GM19035 (cell line): Measurements from ENCODE around the gene ODAPH.
"Not testable (repeated sequence)": the region's sequence is repeated elsewhere in the genome, so short reads cannot be mapped to it uniquely, and the experiment has no call there.

Experiments used
- ATAC-seq: cut with Tn5 transposase; IDR thresholded peaks from one replicate; pipeline ENCODE4 v1.9.1; 2021; ENCODE audit not compliant: unreplicated experiment

The ODAPH gene

DNA sequence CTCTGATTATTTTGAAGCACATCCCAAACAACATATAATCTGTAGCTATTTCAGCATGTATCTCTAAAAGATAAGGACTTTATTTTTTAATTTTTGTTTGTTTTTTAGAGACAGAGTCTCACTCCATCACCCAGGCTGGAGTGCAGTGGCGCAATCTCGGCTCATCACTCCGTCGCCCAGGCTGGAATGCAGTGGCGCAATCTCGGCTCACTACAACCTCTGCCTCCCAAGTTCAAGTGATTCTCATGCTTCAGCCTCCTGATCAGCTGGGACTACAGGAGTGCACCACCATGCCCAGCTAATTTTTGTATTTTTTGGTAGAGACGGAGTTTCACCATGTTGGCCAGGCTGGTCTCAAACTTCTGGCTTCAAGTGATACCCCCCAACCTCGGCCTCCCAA lies 11.6 kb upstream of the ODAPH start:
- not testable (repeated sequence) for ATAC-seq

DNA sequence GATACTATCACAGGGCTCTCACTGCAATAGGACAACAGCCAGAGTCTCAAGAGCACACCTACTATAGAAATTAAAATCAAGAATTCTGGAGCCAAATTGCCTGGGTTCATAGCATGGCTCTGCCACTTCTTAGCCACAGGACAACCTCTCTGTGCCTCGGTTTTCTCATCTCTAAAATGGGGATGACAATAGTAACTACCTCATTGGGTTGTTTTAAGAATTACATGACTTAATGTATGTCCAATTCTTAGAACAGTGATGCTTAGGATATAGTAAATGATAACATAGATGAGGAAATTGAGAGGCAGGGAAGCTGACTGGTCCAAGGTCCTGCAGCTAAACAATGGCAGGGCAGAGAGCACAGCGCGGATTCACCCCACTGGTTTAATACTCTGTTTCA lies 11.0 kb upstream of the ODAPH start:
- ATAC-seq = no peak

DNA sequence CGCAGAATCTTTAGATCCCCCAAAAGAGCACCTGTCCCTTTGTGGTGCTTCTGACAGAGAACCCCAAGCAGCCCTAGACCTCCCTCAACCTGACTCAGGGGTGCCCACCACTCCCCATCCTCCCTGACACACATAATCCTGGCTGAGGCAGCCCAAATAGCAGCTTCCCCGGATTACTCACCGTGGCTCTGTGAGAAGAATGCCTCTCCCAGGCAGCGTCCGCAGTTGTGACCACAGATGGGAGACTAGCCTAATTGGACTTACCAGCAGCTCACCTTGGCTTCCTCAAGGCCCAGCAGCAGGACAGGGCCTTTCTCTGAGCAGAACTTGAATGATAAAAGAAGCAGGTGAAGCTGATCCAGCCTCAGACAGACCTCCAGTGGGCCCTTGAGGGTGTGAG lies 10.3 kb upstream of the ODAPH start:
- ATAC-seq = no peak

DNA sequence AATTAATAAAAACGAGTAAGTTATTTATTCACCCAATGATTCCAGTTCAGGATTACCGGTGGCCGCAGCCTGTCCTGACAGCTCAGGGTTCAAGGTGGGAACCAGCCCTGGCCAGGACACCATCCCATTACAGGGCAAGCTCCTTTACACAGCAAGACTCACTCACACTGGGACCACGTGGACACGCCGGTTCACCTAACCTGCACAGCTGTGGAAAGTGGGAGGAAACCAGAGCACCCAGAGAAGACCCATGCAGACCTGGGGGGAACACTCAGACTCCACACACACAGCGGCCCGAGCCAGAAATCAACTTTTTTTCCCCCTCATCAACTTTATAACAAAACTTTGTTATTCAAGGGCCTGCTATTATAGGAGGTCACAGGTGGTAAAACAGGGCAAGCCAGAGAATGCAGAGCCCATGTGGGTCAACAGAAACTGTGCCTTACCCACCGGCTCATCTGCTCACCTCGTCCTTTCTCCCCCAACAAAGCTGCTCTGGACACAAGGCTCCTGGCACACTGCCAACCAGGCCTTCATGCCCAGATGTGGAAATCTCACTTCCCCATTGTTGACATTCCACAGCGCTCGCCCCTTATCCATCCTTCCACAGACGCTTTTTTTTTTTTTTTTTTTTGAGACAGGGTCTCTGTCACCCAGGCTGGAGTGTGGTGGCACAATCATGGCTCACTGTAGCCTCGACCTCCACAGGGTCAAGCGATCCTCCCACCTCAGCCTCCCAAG lies 8.0 kb upstream of the ODAPH start:
- ATAC-seq = no peak

DNA sequence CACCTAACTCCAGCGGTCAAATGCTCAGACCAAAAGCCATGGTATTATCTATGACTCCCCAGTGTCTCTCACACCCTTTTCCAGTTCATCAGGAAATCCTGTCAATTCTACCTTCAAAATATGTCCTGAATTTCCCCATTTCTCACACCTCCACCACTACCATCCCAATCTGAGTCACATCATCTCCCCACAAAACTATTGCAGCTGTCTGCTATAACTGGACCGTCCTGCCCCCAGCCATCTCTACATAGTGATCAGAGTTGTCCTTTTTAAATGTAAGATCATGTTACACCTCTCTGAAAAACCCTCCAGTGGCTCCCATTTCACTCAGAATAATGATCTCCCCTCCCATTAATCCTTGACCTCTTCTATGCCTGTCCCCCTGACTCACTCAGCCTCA lies 6.8 kb upstream of the ODAPH start:
- ATAC-seq = no peak

DNA sequence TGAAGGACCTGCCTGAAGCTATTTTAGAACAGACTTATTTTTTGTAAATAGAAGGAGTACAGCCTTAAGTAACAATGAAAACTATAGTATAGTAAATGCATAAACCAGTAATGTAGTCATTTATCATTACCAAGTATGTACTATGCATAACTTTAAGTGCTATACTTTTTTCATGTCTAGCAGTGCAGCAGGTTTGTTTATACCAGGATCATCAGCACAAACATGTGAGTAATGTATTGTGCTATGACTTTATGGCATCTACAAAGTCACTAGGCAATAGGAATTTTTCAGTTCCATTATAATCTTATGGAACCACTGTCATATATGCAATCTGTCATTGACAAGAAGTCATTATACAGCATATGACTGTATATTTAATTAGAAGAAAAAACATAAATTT lies 3.4 kb upstream of the ODAPH start:
- no peak for ATAC-seq

DNA sequence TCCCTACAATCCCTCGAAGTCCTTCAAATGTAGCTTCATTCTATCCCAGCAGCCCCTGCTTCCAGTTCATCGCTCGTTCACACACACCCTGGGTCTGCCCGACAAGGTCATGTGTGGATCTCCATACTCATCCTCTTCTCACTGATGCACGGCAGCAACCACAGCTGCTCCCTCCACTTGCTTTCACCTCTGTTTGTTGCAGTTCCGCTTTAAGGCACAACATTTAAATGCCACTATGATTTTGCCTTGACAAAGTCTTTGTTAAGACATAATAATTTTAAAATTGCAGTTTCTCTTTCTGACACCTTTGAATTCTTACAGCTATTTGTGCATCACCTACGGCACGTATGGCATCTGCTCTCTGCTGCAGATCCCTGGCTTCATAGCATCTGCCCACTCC lies 1.8 kb downstream of the ODAPH start:
- no peak for ATAC-seq

DNA sequence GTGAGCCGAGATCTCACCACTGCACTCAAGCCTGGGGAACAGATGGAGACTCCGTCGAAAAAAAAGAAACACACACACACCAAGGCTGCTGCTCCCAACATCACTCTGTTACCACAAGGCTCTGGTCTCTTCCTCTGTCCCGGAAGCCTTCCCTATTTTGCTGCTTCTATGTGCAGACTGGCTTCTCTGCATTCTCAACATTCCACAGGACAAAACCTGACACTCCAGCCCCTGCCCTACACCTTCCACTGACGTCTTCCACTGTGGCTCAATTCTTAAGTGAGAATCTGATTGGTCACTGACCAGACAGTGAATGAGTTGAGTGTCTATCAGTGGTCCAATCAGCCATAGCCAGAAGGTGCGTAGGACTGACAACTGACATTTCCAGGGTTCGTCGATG lies 5.9 kb downstream of the ODAPH start:
- ATAC-seq = no peak

DNA sequence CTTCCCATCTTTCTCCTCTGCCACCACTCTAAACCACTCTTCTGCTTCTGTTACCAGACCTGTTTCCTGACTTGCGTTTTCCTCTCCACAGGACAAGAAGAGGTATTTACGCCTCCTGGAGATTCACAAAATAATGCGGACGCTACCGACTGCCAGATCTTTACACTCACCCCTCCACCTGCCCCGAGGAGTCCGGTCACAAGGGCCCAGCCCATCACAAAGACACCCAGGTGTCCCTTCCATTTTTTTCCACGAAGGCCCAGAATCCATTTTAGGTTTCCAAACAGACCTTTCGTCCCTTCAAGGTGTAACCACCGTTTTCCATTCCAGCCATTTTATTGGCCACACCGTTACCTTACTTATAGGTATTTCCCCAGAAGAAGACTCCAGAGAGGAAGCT lies 8.2 kb downstream of the ODAPH start:
- ATAC-seq = no peak

DNA sequence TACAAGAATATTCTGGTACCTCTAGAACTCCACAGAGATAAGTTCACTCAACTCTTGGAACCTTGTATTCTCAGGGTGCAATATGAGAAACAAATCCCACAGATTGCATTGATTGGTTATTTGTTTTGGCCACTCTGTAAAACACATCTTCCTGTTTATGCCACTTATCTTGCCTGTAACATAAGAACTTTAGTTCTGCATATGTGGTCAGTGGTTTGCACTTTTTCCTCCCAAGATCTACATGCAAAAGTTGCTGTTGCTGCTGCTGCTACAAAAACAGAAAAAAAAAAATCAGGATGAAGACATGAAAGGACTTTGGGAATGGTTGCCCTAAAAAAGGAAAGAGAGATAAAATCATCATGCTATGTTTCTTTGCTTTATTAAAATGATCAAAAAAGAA lies 9.6 kb downstream of the ODAPH start:
- no peak for ATAC-seq

DNA sequence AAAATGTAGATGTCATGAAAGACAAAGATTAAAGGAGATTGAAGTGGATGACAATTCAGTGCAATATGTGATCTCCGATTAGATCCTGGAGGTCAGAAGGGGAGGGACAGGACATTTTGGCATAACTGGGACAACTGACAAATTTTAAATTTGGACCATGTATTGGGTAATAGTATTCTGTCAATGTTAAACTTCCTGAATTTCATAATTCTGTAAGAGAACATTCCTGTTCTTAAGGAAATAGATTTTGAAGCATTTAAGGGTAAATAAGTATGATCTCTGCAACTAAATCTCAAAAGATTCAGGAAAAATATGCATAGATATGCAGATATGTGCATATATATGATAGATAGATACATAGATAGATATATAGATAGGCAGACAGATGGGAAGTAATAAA lies 11.0 kb downstream of the ODAPH start:
- ATAC-seq = no peak

DNA sequence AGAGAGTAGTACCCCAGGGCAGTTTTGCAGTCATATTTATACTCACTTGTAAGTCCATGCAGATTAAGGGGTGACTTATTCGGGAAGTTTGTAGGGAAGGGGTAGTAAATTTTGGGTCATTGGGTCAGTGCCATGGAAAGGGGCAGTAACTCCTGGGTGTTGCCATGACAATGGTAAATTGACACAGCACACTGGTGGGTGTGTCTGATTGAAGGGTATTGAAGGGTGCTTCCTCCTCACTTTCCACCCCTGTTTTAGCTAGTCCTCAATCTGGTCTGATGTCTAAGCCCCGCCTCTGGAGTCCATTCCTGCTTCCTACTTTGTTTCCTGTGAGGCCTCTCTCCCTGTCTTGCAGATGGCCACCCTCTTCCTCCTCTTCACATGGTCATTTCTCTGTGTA lies 11.9 kb downstream of the ODAPH start:
- ATAC-seq = no peak

DNA sequence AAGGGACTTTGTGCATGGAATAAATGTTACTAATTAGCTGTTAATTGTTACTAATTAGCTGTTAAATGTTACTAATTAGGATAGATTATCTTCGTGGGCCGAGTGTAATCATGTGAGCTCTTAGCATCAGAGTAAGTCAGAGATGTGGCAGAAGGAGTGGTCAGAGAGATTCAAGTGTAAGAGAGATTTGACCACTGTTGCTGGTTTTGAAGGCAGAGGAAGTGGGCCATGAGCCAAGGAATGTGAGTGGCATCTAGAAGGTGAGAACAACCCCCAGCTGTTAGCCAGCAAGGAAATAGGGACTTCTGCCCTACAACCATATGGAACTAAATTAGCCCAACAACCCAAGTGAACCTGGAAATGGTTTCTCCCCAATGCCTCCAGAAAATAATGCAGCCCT lies 28.2 kb downstream of the ODAPH start:
- ATAC-seq = no peak

DNA sequence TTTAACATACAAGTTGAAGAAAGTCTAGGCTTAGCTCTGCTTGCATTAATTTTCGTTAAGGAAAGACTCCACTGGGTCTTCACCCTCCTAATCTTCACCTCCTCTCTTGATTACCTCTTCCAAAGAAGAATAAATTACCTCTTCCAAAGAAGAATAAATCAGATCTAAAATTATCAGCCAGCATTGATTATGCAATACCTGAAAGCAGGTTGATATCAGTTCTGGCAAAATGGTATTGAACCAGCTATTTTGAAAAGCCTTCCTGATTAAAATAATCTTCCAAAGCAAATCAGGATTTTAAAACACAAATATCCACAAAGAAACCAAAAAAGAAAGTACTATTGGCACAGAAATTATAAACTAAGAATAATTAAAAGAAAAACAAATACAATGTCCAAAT lies 37.5 kb downstream of the ODAPH start:
- no peak for ATAC-seq

DNA sequence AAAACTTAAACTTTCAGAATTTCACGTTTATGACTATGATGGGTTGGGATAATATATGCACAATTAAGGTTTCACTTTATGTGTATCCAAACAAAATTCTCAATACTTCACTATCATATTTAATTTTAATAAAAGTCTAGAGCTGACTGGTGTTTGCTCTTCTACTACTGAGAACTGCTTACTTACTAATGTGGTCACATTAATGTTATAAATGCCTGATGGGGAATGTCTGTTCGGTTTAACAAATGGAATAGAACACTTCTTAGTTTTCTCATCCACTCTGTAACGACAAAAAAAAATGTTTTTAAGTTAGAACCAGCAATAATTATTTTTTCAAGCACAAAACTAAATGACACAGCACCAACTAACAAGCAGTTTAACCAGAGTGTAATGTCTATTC lies 40.2 kb downstream of the ODAPH start:
- ATAC-seq = no peak

DNA sequence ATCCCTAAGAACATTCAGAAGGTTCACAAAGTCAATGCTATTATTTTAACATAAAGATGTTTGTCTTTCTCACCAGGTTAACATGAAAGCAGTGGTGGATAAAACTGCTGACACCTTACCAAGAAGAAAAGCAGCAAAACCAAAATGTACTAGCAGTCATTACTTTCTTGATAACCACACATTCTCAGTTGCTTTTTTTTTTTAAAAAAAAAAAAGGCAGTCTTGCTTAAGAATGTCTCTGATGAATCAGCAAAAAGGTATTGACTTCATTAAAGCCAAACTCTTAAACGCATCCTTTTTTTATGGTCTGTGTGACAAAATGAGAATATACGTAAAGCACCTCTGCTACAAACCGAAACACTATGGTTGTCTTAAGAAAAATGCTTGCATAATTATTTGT lies 42.5 kb downstream of the ODAPH start:
- no peak for ATAC-seq

DNA sequence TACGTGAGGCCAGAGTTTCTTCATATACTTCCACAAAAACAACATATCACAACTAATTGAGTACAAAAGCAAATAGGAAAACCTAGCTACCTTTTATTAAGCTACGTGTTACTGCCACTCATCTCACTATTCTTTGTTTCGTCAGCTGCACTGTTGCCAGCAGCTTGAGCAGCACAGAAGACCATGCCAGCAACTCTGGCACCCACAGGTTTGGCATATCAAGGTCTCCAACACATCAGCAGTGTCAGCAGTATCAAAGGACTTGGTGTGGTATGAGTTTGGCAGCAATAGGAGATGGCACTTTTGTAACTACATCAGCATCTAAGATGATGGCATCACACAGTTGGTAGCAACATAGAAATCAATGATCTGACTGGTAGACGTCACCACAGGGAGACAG lies 43.8 kb downstream of the ODAPH start:
- ATAC-seq = no peak

DNA sequence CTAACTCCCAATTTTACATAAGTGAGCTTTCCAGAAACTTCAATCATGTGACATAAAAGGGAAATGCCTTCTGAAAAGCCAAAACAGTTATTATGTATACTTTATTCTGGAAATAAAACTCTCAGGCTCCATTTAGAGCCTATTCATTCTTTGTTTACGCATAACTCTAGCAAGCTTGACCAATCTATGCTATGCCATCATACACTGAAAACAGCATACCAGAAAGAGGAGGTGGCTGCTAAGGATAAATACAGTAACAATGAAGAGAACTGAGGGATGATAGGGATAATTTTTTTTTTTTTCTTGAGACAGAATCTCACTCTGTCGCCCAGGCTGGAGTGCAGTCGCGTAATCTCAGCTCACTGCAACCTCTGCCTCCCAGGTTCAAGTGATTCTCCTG lies 50.1 kb downstream of the ODAPH start:
- no peak for ATAC-seq

DNA sequence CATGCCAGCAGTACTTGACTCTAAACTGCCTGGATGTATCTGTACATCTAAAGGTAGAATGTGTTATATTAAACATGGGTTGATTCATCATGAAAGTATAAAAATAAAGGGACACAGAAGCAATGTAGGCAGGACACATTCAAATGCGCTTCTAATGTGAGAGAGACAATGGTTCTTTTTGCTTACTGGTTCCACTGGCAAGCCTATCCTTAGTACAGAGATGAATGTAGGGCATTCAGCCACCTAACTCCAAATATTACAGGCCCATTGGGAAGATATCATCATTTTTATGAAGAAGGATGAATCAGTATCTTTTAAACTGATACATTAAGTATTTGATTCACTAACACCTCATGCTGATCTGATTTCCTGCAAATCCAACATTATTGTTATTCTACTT lies 56.4 kb downstream of the ODAPH start:
- ATAC-seq = no peak
